Measurements from ENCODE around the gene MYH9.

- TF ChIP-seq CTCF (IDR thresholded peaks at IDR 0.05; ENCODE audit: insufficient read depth, low read length, poor library complexity, severe bottlenecking) (no peak), EZH2phosphoT487 (conservative IDR thresholded peaks at IDR 0.05; ENCODE audit: low read length) (no peak)
These were observed 154.9 kb downstream of the MYH9 start for GRCh38 chr22:36232715-36233401.

Data from SU-DHL-6 (cell line).